Tibial nerve (tissue), 4 donors: ENCODE results near the gene TLK1. TPM values are rescaled to one million over a fixed set of nuclear protein-coding genes. Genes with fewer than 3 reads are reported as not detected.

Experiments
- DNase-seq, 2 donors: peaks; one replicate each; pipeline ENCODE4 v3.0.0-alpha.2; 2019; ENCODE audit warnings: low spot score in 2 of 2
- H3K27ac ChIP-seq, 4 donors: fragments of 200-600 bp; sonication (generic) in 3 of 4; one replicate each; pipeline ENCODE4 v1.5.1; 2017 to 2019; ENCODE audit warnings: mild to moderate bottlenecking in 1 of 4
- H3K27me3 ChIP-seq, 2 donors: fragments of 200-600 bp; sonication (generic) in 1 of 2; one replicate each; pipeline versions ENCODE4 v1.5.1 to v1.6.0; 2017 to 2019
- H3K36me3 ChIP-seq, 3 donors: fragments of 200-600 bp; sonication (generic); one replicate each; pipeline ENCODE4 v1.5.1; 2018 to 2019
- H3K4me1 ChIP-seq, 4 donors: fragments of 200-600 bp; sonication (generic) in 3 of 4; one replicate each; pipeline ENCODE4 v1.5.1; 2017 to 2019
- H3K4me3 ChIP-seq, 4 donors: fragments of 200-600 bp; sonication (generic) in 3 of 4; one replicate each; pipeline ENCODE4 v1.5.1; 2017 to 2019; ENCODE audit warnings: mild to moderate bottlenecking in 1 of 4, moderate library complexity in 1 of 4
- H3K9me3 ChIP-seq, 4 donors: fragments of 200-600 bp; sonication (generic) in 3 of 4; one replicate each; pipeline ENCODE4 v1.5.1; 2017 to 2019
- EP300 ChIP-seq, 2 donors: sonication (generic); formaldehyde crosslinking; IDR thresholded peaks; one replicate each; pipeline ENCODE4 v1.6.1; 2017; ENCODE audit warnings: antibody characterized with exemption in 2 of 2, mild to moderate bottlenecking in 1 of 2
- POLR2A ChIP-seq, 2 donors: fragments of 450-650 bp; IDR thresholded peaks; one replicate each; pipeline ENCODE4 v1.6.1; 2017; ENCODE audit warnings: antibody characterized with exemption in 2 of 2, mild to moderate bottlenecking in 2 of 2, moderate library complexity in 2 of 2
- WGBS, 2 donors: methylation state at CpG; one replicate each; pipeline ENCODE4 v1.1.5; 2018; 5-methylcytosine and 5-hydroxymethylcytosine counted together
- total RNA-seq, 4 donors: library from RNA; depleted of rRNA; stranded (reverse); fragments of >200 nt; gene quantifications; one replicate each; pipeline ENCODE4 v1.1.0, GENCODE V29; 2016
- TF ChIP-seq, protein P1 (sequence below), 5 experiments: fragments of 200-600 bp in 3 of 5; fragments of 450-650 bp in 2 of 5; sonication (generic) in 3 of 5; IDR thresholded peaks; one replicate each; pipeline ENCODE4 v1.5.1; 2016 to 2019; ENCODE audit warnings: antibody characterized with exemption in 5 of 5, mild to moderate bottlenecking in 3 of 5, moderate library complexity in 2 of 5

The TLK1 gene
- total RNA-seq, 4 donors from 2014 or later: 25.7 to 54.7 (median 45.4) TPM

DNA sequence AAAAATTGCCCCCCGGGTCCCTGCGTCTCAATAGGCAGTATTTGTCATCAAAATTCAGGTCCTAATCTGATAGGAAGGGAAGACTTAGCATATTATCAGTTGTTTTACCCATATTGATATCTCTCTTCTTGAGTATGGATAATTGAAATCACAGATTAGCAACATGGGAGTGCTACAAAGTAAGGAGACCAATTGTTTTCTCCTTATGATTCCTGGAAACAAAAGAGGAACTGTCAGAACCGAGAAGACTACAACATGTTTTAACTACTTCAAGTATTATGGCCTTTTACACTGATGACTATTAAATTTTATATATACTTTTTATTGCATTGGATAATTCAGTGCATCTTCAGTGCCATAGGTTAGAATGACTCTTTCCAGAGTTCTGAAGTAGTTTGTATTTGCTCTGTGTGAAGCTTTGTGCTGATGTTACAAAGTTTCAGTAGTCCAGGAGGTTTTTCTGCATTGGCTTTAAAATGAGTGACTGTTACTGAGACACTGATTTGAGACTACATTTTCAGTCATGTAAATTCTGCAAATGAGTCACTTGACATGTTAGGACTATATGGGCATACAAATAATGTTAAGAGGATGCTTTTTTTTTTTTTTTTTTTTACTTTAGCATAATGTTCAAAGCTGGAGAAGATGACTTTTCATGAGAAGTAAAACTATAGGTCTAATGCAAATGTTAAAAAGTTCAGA lies 19.7 kb upstream of the TLK1 start:
- WGBS, 2 donors: 68 to 77% methylated on average over 3 of the region's 3 CpGs
- no peaks in the 10 kb centered on the region for H3K9me3 ChIP-seq
- no peaks in the 10 kb centered on the region for H3K36me3 ChIP-seq
- peaks cover 0 to 5% (median 0%) of the 10 kb centered on the region in 4 donors for H3K4me1 ChIP-seq
- TF ChIP-seq, protein P1, sequence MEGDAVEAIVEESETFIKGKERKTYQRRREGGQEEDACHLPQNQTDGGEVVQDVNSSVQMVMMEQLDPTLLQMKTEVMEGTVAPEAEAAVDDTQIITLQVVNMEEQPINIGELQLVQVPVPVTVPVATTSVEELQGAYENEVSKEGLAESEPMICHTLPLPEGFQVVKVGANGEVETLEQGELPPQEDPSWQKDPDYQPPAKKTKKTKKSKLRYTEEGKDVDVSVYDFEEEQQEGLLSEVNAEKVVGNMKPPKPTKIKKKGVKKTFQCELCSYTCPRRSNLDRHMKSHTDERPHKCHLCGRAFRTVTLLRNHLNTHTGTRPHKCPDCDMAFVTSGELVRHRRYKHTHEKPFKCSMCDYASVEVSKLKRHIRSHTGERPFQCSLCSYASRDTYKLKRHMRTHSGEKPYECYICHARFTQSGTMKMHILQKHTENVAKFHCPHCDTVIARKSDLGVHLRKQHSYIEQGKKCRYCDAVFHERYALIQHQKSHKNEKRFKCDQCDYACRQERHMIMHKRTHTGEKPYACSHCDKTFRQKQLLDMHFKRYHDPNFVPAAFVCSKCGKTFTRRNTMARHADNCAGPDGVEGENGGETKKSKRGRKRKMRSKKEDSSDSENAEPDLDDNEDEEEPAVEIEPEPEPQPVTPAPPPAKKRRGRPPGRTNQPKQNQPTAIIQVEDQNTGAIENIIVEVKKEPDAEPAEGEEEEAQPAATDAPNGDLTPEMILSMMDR (IDR thresholded peaks at IDR 0.05): no peak
- TF ChIP-seq EP300 (IDR thresholded peaks at IDR 0.05) (no peak), POLR2A (IDR thresholded peaks at IDR 0.05) (no peak)
- no peak overlapping the region for H3K27ac ChIP-seq
- DNase-seq: no peak
- no peak overlapping the region for H3K4me3 ChIP-seq
- no peaks in the 10 kb centered on the region for H3K27me3 ChIP-seq

DNA sequence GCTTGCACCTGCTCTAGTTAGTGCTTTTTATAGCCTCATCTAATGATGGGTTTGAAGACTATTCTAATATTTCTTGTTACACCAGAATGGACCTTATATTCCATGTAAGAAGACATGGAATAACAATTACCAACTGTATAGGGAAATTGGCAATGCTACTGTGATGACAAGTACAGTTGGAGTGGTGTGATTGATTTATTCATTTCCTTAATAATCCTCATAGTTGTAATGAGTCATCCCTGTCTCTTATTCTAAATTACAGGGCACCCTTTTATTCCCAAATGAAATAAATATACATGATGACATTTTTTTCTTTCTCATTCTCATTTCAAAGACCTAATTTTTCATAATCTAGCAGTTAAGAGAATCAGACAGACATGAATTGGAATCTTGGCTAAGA lies 18.3 kb upstream of the TLK1 start:
- no peak overlapping the region for H3K27ac ChIP-seq
- DNase-seq: no peak
- peaks cover 0 to 5% (median 0%) of the 10 kb centered on the region in 4 donors for H3K4me1 ChIP-seq
- no peak for TF ChIP-seq POLR2A (IDR thresholded peaks at IDR 0.05)
- TF ChIP-seq EP300 (IDR thresholded peaks at IDR 0.05): no peak
- TF ChIP-seq, protein P1 (IDR thresholded peaks at IDR 0.05): no peak
- H3K36me3 ChIP-seq: no peaks in the 10 kb centered on the region
- no peaks in the 10 kb centered on the region for H3K9me3 ChIP-seq
- no peaks in the 10 kb centered on the region for H3K27me3 ChIP-seq
- no peak overlapping the region for H3K4me3 ChIP-seq

DNA sequence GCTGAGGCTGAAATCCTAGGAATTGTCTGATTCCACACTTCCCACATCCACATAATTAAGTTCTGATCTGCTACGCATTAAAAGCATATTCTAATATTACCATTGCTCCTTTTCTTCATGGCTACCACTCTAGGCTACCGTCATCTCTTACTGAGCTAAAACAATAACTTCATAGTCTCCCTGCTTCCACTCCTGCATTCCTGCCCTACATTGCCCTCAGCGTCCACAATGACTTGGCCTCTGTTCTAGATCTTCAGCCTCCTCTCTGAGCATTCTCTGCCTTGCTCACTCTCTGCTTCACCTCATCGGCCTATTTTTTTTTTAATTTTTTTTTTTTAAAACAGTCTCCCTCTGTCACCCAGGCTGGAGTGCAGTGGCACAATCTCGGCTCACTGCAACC lies 15.8 kb upstream of the TLK1 start:
- Histone ChIP-seq H3K4me1 (peaks cover 0 to under 1% (median 0%) of the 10 kb centered on the region in 4 donors), H3K27ac (no peak overlapping the region), H3K4me3 (no peak overlapping the region), H3K36me3 (no peaks in the 10 kb centered on the region), H3K27me3 (no peaks in the 10 kb centered on the region), H3K9me3 (no peaks in the 10 kb centered on the region)
- 47 to 50% methylated on average over 5 of the region's 5 CpGs for whole genome bisulfite sequencing, 2 donors
- TF ChIP-seq, protein P1 (IDR thresholded peaks at IDR 0.05): no peak
- TF ChIP-seq EP300 (IDR thresholded peaks at IDR 0.05): no peak
- TF ChIP-seq POLR2A (IDR thresholded peaks at IDR 0.05): no peak
- no peak for DNase-seq

DNA sequence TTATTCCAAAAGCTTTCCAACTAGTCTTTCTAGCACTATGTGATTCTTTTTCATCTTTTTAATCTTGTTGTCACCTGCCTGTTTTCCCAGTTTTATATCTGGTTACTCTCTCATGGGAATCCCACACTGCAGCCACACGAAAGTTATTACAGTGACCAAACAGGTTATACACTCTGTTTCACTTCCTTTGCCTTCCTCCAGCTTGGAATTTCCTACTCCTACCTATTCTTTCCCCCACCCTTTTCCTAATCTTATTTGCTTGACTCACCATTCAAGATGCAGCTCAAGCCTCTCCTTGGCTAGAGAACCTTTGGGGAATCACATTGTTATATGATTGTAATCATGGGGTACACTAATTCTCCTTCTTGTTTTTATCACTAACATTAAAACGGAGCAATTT lies 13.4 kb upstream of the TLK1 start:
- Histone ChIP-seq H3K27me3 (no peaks in the 10 kb centered on the region), H3K27ac (no peak overlapping the region), H3K4me3 (no peak overlapping the region), H3K4me1 (no peaks in the 10 kb centered on the region), H3K9me3 (no peaks in the 10 kb centered on the region), H3K36me3 (no peaks in the 10 kb centered on the region)
- TF ChIP-seq EP300 (IDR thresholded peaks at IDR 0.05) (no peak), POLR2A (IDR thresholded peaks at IDR 0.05) (no peak)
- TF ChIP-seq, protein P1 (IDR thresholded peaks at IDR 0.05): no peak
- 73 to 83% methylated on average over 2 of the region's 2 CpGs for WGBS, 2 donors
- DNase-seq: no peak

DNA sequence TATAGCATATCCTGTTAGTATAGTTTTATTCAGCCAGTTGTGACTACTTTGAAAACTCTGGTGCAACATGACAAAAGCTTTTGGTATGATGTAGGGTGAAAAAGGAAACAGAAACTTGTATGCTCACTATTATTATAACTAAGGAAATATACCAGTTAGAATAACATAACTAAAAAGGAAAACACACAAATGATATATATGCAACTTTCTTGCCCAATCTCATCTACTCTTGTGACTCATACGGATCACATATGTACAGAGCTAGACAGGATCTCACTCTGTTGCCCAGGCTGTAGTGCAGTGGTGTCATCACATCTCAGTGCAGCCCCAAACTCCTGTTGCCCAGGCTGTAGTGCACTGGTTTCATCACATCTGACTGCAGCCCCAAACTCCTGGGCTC lies 12.4 kb upstream of the TLK1 start:
- no peaks in the 10 kb centered on the region for H3K36me3 ChIP-seq
- WGBS, 2 donors: 81% methylated on average over 1 of the region's 1 CpG
- TF ChIP-seq, protein P1 (IDR thresholded peaks at IDR 0.05): no peak
- TF ChIP-seq EP300 (IDR thresholded peaks at IDR 0.05) (no peak), POLR2A (IDR thresholded peaks at IDR 0.05) (no peak)
- H3K4me3 ChIP-seq: no peak overlapping the region
- no peak overlapping the region for H3K27ac ChIP-seq
- no peaks in the 10 kb centered on the region for H3K4me1 ChIP-seq
- DNase-seq: no peak
- H3K27me3 ChIP-seq: no peaks in the 10 kb centered on the region
- no peaks in the 10 kb centered on the region for H3K9me3 ChIP-seq
